Heart left ventricle (tissue), 16 donors: Measurements from ENCODE around the gene FGFR1OP2. TPM values are rescaled to one million over a fixed set of nuclear protein-coding genes. Genes with fewer than 3 reads are reported as not detected.

Experiments used
- ATAC-seq, 4 donors: fragments of 200-7000 bp; cut with Tn5 transposase; one replicate each; pipeline ENCODE4 v1.9.1; 2020 to 2022; ENCODE audit warnings: moderate library complexity in 4 of 4, mild to moderate bottlenecking in 3 of 4, moderate number of reproducible peaks in 1 of 4
- DNase-seq, 5 donors: peaks; one replicate each; pipeline ENCODE4 v3.0.0-alpha.2; 2020
- H3K27ac ChIP-seq, 12 donors: fragments of 200-600 bp; sonication (generic) in 4 of 12; one replicate each; pipeline versions ENCODE4 v1.5.0 to v1.8.0; 2016 to 2022; ENCODE audit warnings: mild to moderate bottlenecking in 2 of 12
- H3K27me3 ChIP-seq, 9 donors: fragments of 200-600 bp; sonication (generic) in 2 of 9; one replicate each; pipeline versions ENCODE4 v1.5.1 to v1.8.0; 2016 to 2022; ENCODE audit warnings: mild to moderate bottlenecking in 3 of 9
- H3K36me3 ChIP-seq, 9 donors: fragments of 200-600 bp; sonication (generic) in 2 of 9; one replicate each; pipeline versions ENCODE4 v1.5.0 to v1.8.0; 2018 to 2022; ENCODE audit warnings: mild to moderate bottlenecking in 2 of 9
- H3K4me1 ChIP-seq, 12 donors: fragments of 200-600 bp; sonication (generic) in 4 of 12; one replicate each; pipeline versions ENCODE4 v1.5.0 to v1.8.0; 2016 to 2022; ENCODE audit warnings: mild to moderate bottlenecking in 3 of 12
- H3K4me3 ChIP-seq, 12 donors: fragments of 200-600 bp; sonication (generic) in 4 of 12; one replicate each; pipeline versions ENCODE4 v1.5.0 to v1.8.0; 2017 to 2022; ENCODE audit warnings: mild to moderate bottlenecking in 9 of 12, moderate library complexity in 4 of 12
- H3K9me3 ChIP-seq, 12 donors: fragments of 200-600 bp; sonication (generic) in 4 of 12; one replicate each; pipeline versions ENCODE4 v1.5.0 to v1.8.0; 2016 to 2022; ENCODE audit warnings: mild to moderate bottlenecking in 1 of 12
- CTCF ChIP-seq, 12 donors: fragments of 200-600 bp; sonication (generic) in 4 of 12; IDR thresholded peaks; one replicate each; pipeline versions ENCODE4 v1.5.0 to v1.8.0; 2018 to 2022; ENCODE audit warnings: antibody characterized with exemption in 12 of 12, mild to moderate bottlenecking in 5 of 12
- POLR2A ChIP-seq, 2 donors: fragments of 450-650 bp; IDR thresholded peaks; one replicate each; pipeline ENCODE4 v1.6.1; 2017; ENCODE audit warnings: antibody characterized with exemption in 2 of 2, mild to moderate bottlenecking in 2 of 2, moderate library complexity in 2 of 2
- WGBS, 4 donors: extraction: QIAGEN DNeasy Blood & Tissue Kit in 2 of 4; methylation state at CpG; one replicate each; pipeline versions ENCODE4 v1.1.5 to v1.1.7; 2013 to 2018; 5-methylcytosine and 5-hydroxymethylcytosine counted together
- intact Hi-C, 10 donors: fragments of 100-400 bp; cut with DNase I; formaldehyde crosslinking; loops; one replicate each; pipeline versions ENCODE4 v1.11.1 to v1.14.2; 2022
- polyA plus RNA-seq, 2 donors: library from polyadenylated mRNA; stranded (reverse); fragments of 200-250 nt; gene quantifications; one replicate each; pipeline ENCODE4 v1.2.3, GENCODE V29; 2013
- total RNA-seq, 9 donors: library from RNA; depleted of rRNA in 2 of 9; stranded (reverse); fragments of >200 nt in 2 of 9; fragmentation: NEBNext Ultra II Directional in 3 of 9; extraction: Animal tissue kit (Norgen Biotek cat#: 25700) in 3 of 9; gene quantifications; one replicate each; pipeline versions ENCODE4 v1.1.0 to v1.2.4, GENCODE V29; 2016 to 2023
- donor health status: ischemic (EF 13 %, LVEDD 7.1; RV severe dilation, severe dysfunction).
- donor health status: healthy with polysubstance abuse.
- donor health status: DM: no; HTN: yes; CAD: no.
- donor health status: DM: no; HTN: no; CAD: no.
- donor health status: ischemic (EF 25% LVEDD 6.9; RV normal size, moderate dysfunction).
- donor health status: ischemic (EF 25% LVEDD 5.7; RV mildly dilated, moderate dysfunction).
- donor health status: healthy.
- donor health status: DM: yes; HTN: yes; CAD: no.
- donor health status: ischemic (EF 35%, LVEDD 5.7; RV mildly dilated, moderate dysfunction).
- donor health status: nonischemic (EF 11% LVEDD 7.7; RV severe dilation, severe dysfunction).
- donor health status: DM: yes; HTN: yes; CAD: no.
- donor health status: PGD.
- donor health status: ischemic (EF 29% LVEDD 5.4; RV normal size, mild dysfunction).
- donor health status: nonischemic (EF 23%, LVEDD 6.1; RV moderate dilation, normal function).

Gene FGFR1OP2
- total and polyA plus RNA-seq, 11 donors, result 26.3 to 54.9 (median 30.8) TPM

GRCh38 chr12:26939953-26940352, 1.7 kb downstream of the FGFR1OP2 start:
- DNase-seq, result no peak
- Histone ChIP-seq H3K4me3 (peak overlapping the region in 9 of 12 donors; percentile 73 to 92 (median 88)), H3K27me3 (no peaks in the 10 kb centered on the region), H3K9me3 (peaks cover 0 to 10% (median under 1%) of the 10 kb centered on the region in 12 donors), H3K36me3 (no peaks in the 10 kb centered on the region), H3K27ac (peak overlapping the region in 2 of 12 donors; percentile 66 to 97), H3K4me1 (peaks cover 3 to 77% (median 37%) of the 10 kb centered on the region in 12 donors)
- TF ChIP-seq CTCF (IDR thresholded peaks at IDR 0.05), result no peak
- TF ChIP-seq POLR2A (IDR thresholded peaks at IDR 0.05), result no peak
- ATAC-seq, result no peak
- WGBS, 4 donors, result 31 to 53% (median 45%) methylated on average over 1 of the region's 1 CpG
- intact Hi-C loops, result loop anchor here in 9 of 10 donors (2.0 to 10.0 kb wide), 6 partner anchors 72 to 367 kb away; partner anchors contain the start of genes TM7SF3 (in 7 of the 9) and STK38L (in 1 of the 9)

DNA sequence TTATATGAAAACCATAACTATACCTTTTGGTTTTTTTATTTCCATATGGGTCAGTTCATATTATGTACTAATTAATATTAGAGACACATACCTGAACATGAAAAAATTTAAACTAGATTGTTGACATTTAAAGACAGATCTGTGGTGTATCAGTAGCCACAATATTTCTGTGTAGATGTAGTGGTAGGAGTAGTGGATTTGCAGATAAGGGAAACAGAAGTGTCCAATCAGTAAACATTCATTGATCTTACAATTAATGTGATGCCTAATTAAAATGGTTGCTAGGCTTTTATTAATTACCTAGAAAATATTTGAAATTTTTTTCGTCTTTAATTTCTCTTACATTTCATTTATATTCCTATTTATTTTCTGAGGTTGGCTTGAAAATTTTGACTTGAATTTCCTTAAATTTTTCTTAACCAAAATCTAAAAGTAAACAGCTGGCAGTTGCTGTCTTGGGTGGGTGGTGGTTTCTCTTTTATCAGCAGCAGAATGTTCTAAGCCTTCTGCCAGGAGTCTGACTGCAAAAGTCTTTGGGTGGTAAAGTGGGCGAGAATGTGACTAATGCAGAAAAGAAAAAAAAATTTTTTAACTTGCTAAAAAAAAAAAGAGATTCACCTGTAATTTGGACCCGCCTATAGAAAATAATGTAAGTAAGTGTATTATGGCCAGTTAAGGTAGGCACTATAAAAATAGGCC, 2.4 kb downstream of the FGFR1OP2 start:
- Histone ChIP-seq H3K9me3 (peaks cover 0 to 17% (median 2%) of the 10 kb centered on the region in 12 donors), H3K4me3 (peak overlapping the region in 5 of 12 donors; percentile 8 to 90 (median 73)), H3K27me3 (no peaks in the 10 kb centered on the region), H3K4me1 (peaks cover 3 to 70% (median 32%) of the 10 kb centered on the region in 12 donors), H3K27ac (peak overlapping the region in 4 of 12 donors; percentile 0 to 66 (median 2)), H3K36me3 (no peaks in the 10 kb centered on the region)
- intact Hi-C loops, result loop anchor here in 1 of 10 donors (10.0 kb wide), 1 partner anchor 364 kb away; no protein-coding TSS in a partner anchor
- TF ChIP-seq CTCF (IDR thresholded peaks at IDR 0.05) (no peak), POLR2A (IDR thresholded peaks at IDR 0.05) (no peak)
- WGBS, 4 donors, result 72 to 78% (median 75%) methylated on average over 3 of the region's 3 CpGs
- ATAC-seq (no peak), DNase-seq (no peak)

DNA sequence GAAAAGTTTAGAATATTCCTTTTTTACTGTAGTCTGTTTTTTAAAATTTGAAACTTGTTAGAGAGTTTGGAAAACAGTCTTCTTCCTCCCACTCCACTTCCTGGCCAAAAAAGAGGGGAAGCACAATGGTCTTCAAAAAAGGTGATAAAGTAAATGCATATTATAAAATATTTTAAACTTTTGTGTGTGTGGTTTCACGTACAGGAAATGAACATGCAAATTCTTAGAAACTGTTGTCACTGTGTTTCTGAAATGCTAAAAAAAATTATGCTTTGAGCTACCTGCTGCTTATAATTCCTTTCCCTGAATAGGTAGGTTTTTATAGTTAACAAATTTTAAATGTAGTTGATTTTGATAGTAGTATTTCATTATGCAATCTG, 2.9 kb downstream of the FGFR1OP2 start:
- no peaks in the 10 kb centered on the region for H3K36me3 ChIP-seq
- H3K27me3 ChIP-seq, result no peaks in the 10 kb centered on the region

More for the DNA sequence above, 2.9 kb downstream of the FGFR1OP2 start:
- DNase-seq (no peak), ATAC-seq (no peak)
- peak overlapping the region in 4 of 12 donors; percentile 0 to 66 (median 2) for H3K27ac ChIP-seq
- H3K4me1 ChIP-seq, result peaks cover 3 to 65% (median 27%) of the 10 kb centered on the region in 12 donors
- 24 to 44% (median 35%) methylated on average over 1 of the region's 1 CpG for WGBS, 4 donors
- peaks cover 0 to 20% (median 2%) of the 10 kb centered on the region in 12 donors for H3K9me3 ChIP-seq
- TF ChIP-seq POLR2A (IDR thresholded peaks at IDR 0.05) (no peak), CTCF (IDR thresholded peaks at IDR 0.05) (no peak)
- intact Hi-C loops, result loop anchor here in 1 of 10 donors (10.0 kb wide), 1 partner anchor 364 kb away; no protein-coding TSS in a partner anchor
- peak overlapping the region in 5 of 12 donors; percentile 8 to 90 (median 73) for H3K4me3 ChIP-seq
